ENCODE measurements around the gene NECTIN3.

NECTIN3 gene

DNA sequence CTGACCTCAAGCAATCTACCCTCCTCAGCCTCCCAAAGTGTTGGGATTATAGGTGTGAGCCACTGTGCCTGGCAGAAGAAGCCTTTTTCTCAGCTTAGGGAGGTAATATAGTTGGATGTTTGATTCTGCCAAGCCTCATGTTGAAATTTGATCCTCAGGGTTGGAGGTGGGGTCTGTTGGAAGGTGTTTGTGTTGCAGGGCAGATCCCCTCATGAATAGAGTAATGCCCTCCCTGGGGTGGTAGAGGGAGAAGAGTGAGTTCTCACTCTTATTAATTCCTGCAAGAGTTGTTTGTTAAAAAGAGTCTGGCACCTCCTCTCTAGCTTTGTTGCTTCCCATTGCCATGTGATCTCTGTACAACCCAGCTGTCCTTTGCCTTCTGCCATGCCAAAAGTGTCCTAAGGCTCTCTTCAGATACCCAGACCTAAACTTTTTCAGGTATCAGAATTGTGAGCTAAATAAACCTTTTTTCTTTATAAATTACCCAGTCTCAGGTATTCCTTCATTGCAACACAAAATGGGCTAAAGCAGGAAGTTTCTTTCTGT lies 16.4 kb downstream of the NECTIN3 start:
- H4K20me1 ChIP-seq (ENCODE audit: insufficient read depth, low read length), result peaks cover 10% of the 10 kb centered on the region; the same call in 1 of the 2 replicates
- peaks cover 97% of the 10 kb centered on the region for H3K79me2 ChIP-seq (ENCODE audit: insufficient read depth, low read length)
- H3K9ac ChIP-seq (ENCODE audit: low read depth, low read length), result no peak overlapping the region

DNA sequence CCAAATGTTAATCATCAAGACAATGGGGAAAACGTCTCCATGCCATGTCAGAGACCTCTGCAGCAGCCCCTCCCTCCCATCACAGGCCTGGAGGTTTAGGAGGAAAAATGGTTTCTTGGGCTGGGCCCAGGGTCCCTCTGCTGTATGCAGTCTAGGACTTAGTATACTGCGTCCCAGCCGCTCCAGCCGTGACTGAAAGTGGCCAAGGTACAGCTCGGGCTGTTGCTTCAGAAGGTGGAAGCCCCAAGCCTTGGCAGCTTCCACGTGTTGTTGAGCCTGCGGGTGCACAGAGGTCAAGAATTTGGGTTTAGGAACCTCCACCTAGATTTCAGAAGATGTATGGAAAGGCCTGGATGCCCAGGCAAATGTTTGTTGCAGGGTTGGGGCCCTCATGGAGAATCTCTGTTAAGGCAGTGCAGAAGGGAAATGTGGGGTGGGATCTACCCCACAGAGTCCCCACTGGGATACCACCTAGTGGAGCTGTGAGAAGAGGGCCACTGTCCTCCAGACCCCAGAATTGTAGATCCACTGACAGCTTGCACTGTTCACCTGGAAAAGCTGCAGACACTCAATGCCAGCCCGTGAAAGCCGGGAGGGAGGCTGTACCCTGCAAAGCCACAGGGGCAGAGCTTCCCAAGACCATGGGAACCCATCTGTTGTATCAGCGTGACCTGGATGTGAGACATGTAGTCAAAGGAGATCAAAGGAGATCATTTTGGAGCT lies 25.0 kb downstream of the NECTIN3 start:
- Histone ChIP-seq H2AFZ (ENCODE audit: low read depth, low read length) (no peak overlapping the region), H4K20me1 (ENCODE audit: insufficient read depth, low read length) (peaks cover 3% of the 10 kb centered on the region; the same call in 1 of the 2 replicates), H3K36me3 (ENCODE audit: insufficient read depth, low read length) (peaks cover 32% of the 10 kb centered on the region), H3K4me2 (ENCODE audit: insufficient read depth, low read length) (no peak overlapping the region), H3K79me2 (ENCODE audit: insufficient read depth, low read length) (peaks cover 99% of the 10 kb centered on the region), H3K27ac (ENCODE audit: low read length) (no peak overlapping the region), H3K4me3 (ENCODE audit: low read depth in 1 of 2, low read length in 2 of 2) (no peak overlapping the region), H3K4me1 (ENCODE audit: insufficient read depth, low read length) (peaks cover 6% of the 10 kb centered on the region), H3K27me3 (ENCODE audit: insufficient read depth, low read length, poor library complexity) (no peaks in the 10 kb centered on the region), H3K9me3 (ENCODE audit: insufficient read depth, low read length, severe bottlenecking) (peaks cover 19% of the 10 kb centered on the region), H3K9ac (ENCODE audit: low read depth, low read length) (no peak overlapping the region)
- ATAC-seq (ENCODE audit: insufficient read depth, low read depth) (no peak), DNase-seq (no peak)
- TF ChIP-seq, protein P1, sequence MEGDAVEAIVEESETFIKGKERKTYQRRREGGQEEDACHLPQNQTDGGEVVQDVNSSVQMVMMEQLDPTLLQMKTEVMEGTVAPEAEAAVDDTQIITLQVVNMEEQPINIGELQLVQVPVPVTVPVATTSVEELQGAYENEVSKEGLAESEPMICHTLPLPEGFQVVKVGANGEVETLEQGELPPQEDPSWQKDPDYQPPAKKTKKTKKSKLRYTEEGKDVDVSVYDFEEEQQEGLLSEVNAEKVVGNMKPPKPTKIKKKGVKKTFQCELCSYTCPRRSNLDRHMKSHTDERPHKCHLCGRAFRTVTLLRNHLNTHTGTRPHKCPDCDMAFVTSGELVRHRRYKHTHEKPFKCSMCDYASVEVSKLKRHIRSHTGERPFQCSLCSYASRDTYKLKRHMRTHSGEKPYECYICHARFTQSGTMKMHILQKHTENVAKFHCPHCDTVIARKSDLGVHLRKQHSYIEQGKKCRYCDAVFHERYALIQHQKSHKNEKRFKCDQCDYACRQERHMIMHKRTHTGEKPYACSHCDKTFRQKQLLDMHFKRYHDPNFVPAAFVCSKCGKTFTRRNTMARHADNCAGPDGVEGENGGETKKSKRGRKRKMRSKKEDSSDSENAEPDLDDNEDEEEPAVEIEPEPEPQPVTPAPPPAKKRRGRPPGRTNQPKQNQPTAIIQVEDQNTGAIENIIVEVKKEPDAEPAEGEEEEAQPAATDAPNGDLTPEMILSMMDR (IDR thresholded peaks at IDR 0.05; ENCODE audit: borderline replicate concordance, extremely low read depth, low read length, poor library complexity, severe bottlenecking), result no peak
- no peak for TF ChIP-seq EZH2 (IDR thresholded peaks at IDR 0.05; ENCODE audit: borderline replicate concordance, low read depth, low read length, severe bottlenecking)

More for the DNA sequence above, 16.4 kb downstream of the NECTIN3 start:
- Histone ChIP-seq H3K4me3 (ENCODE audit: low read depth in 1 of 2, low read length in 2 of 2) (no peak overlapping the region), H3K9me3 (ENCODE audit: insufficient read depth, low read length, severe bottlenecking) (no peaks in the 10 kb centered on the region), H3K4me2 (ENCODE audit: insufficient read depth, low read length) (no peak overlapping the region), H2AFZ (ENCODE audit: low read depth, low read length) (no peak overlapping the region), H3K27me3 (ENCODE audit: insufficient read depth, low read length, poor library complexity) (no peaks in the 10 kb centered on the region), H3K27ac (ENCODE audit: low read length) (peak overlapping the region; percentile 41), H3K4me1 (ENCODE audit: insufficient read depth, low read length) (peaks cover 36% of the 10 kb centered on the region), H3K36me3 (ENCODE audit: insufficient read depth, low read length) (0 out of 2 replicates have a peak, but pooled peaks cover under 1% of the 10 kb centered on the region)
- DNase-seq (no peak), ATAC-seq (ENCODE audit: insufficient read depth, low read depth) (peak; percentile 41; the same call in 2 of the 3 replicates)
- no peak for TF ChIP-seq EZH2 (IDR thresholded peaks at IDR 0.05; ENCODE audit: borderline replicate concordance, low read depth, low read length, severe bottlenecking)
- TF ChIP-seq, protein P1 (IDR thresholded peaks at IDR 0.05; ENCODE audit: borderline replicate concordance, extremely low read depth, low read length, poor library complexity, severe bottlenecking), result no peak

DNA sequence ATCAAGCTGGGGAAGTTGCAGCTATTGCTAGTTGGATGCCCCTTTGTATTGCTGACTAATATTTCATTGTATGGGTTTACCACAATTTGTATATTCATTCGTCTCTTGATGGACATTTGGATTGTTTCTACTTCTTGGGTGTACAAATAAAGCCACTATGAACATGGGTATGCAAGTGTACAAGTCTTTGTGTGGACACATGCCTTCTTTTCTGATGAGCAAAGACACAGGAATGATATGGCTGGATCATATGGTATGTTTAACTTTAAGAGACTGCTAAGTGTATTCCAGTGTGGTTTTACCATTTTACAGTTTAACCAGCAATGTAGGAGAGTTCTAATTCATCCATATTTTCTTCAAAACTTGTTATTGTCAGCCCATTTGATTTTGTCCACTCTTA lies 32.2 kb downstream of the NECTIN3 start:
- Histone ChIP-seq H3K36me3 (ENCODE audit: insufficient read depth, low read length) (no peaks in the 10 kb centered on the region), H3K27me3 (ENCODE audit: insufficient read depth, low read length, poor library complexity) (no peaks in the 10 kb centered on the region), H3K4me2 (ENCODE audit: insufficient read depth, low read length) (no peak overlapping the region), H3K9ac (ENCODE audit: low read depth, low read length) (no peak overlapping the region), H3K4me1 (ENCODE audit: insufficient read depth, low read length) (peaks cover 33% of the 10 kb centered on the region), H3K79me2 (ENCODE audit: insufficient read depth, low read length) (peaks cover 99% of the 10 kb centered on the region), H2AFZ (ENCODE audit: low read depth, low read length) (no peak overlapping the region), H3K27ac (ENCODE audit: low read length) (no peak overlapping the region; the same call in 1 of the 2 replicates), H3K9me3 (ENCODE audit: insufficient read depth, low read length, severe bottlenecking) (peaks cover 4% of the 10 kb centered on the region), H3K4me3 (ENCODE audit: low read depth in 1 of 2, low read length in 2 of 2) (no peak overlapping the region), H4K20me1 (ENCODE audit: insufficient read depth, low read length) (peaks cover 3% of the 10 kb centered on the region; the same call in 1 of the 2 replicates)
- ATAC-seq (ENCODE audit: insufficient read depth, low read depth) (no peak), DNase-seq (no peak)
- TF ChIP-seq, protein P1 (IDR thresholded peaks at IDR 0.05; ENCODE audit: borderline replicate concordance, extremely low read depth, low read length, poor library complexity, severe bottlenecking), result no peak
- TF ChIP-seq EZH2 (IDR thresholded peaks at IDR 0.05; ENCODE audit: borderline replicate concordance, low read depth, low read length, severe bottlenecking), result no peak
